ENCODE results near the gene EFCAB11. TPM values are rescaled to one million over a fixed set of nuclear protein-coding genes. Genes with fewer than 3 reads are reported as not detected.

Gene EFCAB11
- total RNA-seq, 1 donor from 2014 or later: 7.5 TPM

DNA sequence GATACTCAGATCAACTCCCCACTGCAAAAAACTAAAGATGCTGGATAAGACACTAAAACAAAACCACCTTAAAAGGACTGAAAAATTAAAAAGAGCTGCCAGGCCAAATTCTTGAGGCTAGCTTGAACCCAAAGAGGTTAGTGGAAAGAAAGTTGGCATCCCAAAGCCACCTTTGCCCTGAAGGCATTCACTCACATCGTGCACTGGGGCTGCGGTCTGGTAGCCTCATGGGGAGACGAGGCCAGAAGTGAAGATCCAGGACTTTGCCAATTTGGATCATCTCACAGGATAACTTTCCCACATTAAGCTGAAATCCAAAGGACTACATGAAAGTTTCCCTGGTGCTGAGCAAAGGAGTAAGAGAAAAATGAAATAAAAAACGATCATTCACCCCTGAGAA lies 63.9 kb downstream of the EFCAB11 start:
- no peak for FAIRE-seq
- no peak overlapping the region for H2AFZ ChIP-seq (ENCODE audit: low read depth, low read length)
- H3K27me3 ChIP-seq (ENCODE audit: insufficient read depth, low read length): no peaks in the 10 kb centered on the region
- H3K27ac ChIP-seq (ENCODE audit: low read depth, low read length): no peak overlapping the region
- H3K9me3 ChIP-seq (ENCODE audit: insufficient read depth, low read depth, low read length): no peaks in the 10 kb centered on the region
- H3K79me2 ChIP-seq (ENCODE audit: insufficient read depth, low read length): no peaks in the 10 kb centered on the region
- H3K4me2 ChIP-seq (ENCODE audit: low read length): no peak overlapping the region
- H3K36me3 ChIP-seq (ENCODE audit: insufficient read depth, low read length): no peaks in the 10 kb centered on the region
- peaks cover 1% of the 10 kb centered on the region for H3K9me3 Mint-ChIP-seq (ENCODE audit: unreplicated experiment)
- TF ChIP-seq EZH2 (IDR thresholded peaks at IDR 0.05; ENCODE audit: insufficient read depth, low read length): no peak
- TF ChIP-seq, protein P1, sequence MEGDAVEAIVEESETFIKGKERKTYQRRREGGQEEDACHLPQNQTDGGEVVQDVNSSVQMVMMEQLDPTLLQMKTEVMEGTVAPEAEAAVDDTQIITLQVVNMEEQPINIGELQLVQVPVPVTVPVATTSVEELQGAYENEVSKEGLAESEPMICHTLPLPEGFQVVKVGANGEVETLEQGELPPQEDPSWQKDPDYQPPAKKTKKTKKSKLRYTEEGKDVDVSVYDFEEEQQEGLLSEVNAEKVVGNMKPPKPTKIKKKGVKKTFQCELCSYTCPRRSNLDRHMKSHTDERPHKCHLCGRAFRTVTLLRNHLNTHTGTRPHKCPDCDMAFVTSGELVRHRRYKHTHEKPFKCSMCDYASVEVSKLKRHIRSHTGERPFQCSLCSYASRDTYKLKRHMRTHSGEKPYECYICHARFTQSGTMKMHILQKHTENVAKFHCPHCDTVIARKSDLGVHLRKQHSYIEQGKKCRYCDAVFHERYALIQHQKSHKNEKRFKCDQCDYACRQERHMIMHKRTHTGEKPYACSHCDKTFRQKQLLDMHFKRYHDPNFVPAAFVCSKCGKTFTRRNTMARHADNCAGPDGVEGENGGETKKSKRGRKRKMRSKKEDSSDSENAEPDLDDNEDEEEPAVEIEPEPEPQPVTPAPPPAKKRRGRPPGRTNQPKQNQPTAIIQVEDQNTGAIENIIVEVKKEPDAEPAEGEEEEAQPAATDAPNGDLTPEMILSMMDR (IDR thresholded peaks at IDR 0.05; ENCODE audit: insufficient read depth, low read depth, low read length): no peak
- no peak overlapping the region for H3K4me3 Mint-ChIP-seq (ENCODE audit: unreplicated experiment)
- no peaks in the 10 kb centered on the region for H3K4me1 ChIP-seq (ENCODE audit: insufficient read depth, low read length)
- H3K36me3 Mint-ChIP-seq (ENCODE audit: low read depth, unreplicated experiment): peaks cover 4% of the 10 kb centered on the region
- no peaks in the 10 kb centered on the region for H4K20me1 ChIP-seq (ENCODE audit: insufficient read depth, low read length)
- no peak overlapping the region for H3K4me3 ChIP-seq (ENCODE audit: insufficient read depth, low read depth, low read length)
- no peak overlapping the region for H3K27ac Mint-ChIP-seq (ENCODE audit: unreplicated experiment)
- H3K4me1 Mint-ChIP-seq (ENCODE audit: low read depth, unreplicated experiment): no peaks in the 10 kb centered on the region
- no peaks in the 10 kb centered on the region for H3K27me3 Mint-ChIP-seq (ENCODE audit: low read depth, unreplicated experiment)
- H3K9ac ChIP-seq (ENCODE audit: low read length): no peak overlapping the region
- DNase-seq (ENCODE audit: low read depth): no peak

DNA sequence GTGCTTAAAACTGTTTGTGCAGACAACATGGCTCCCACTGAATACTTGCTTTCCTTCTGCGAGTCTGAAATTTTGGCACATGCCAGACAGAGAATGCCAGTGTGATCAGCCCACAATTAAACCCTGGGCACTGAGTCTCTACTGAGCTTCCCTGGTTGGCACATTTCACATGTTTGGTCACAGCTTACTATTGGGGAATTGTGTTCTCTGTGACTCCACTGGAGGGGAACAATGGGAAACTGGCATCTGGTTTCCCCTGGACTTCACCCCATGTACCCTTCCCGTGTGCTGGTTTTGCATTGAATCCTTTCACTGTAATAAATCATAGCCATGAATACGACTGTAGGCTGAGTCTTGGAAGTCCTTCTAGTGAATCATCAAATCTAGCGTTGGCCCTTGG lies 64.9 kb downstream of the EFCAB11 start:
- no peaks in the 10 kb centered on the region for H3K79me2 ChIP-seq (ENCODE audit: insufficient read depth, low read length)
- H3K4me1 Mint-ChIP-seq (ENCODE audit: low read depth, unreplicated experiment): no peaks in the 10 kb centered on the region
- no peaks in the 10 kb centered on the region for H3K36me3 ChIP-seq (ENCODE audit: insufficient read depth, low read length)
- no peak overlapping the region for H3K4me3 Mint-ChIP-seq (ENCODE audit: unreplicated experiment)
- peaks cover 3% of the 10 kb centered on the region for H3K9me3 Mint-ChIP-seq (ENCODE audit: unreplicated experiment)
- TF ChIP-seq, protein P1 (IDR thresholded peaks at IDR 0.05; ENCODE audit: insufficient read depth, low read depth, low read length): no peak
- no peak for TF ChIP-seq EZH2 (IDR thresholded peaks at IDR 0.05; ENCODE audit: insufficient read depth, low read length)
- no peak overlapping the region for H3K27ac ChIP-seq (ENCODE audit: low read depth, low read length)
- H3K27me3 Mint-ChIP-seq (ENCODE audit: low read depth, unreplicated experiment): no peaks in the 10 kb centered on the region
- no peak overlapping the region for H3K9ac ChIP-seq (ENCODE audit: low read length)
- H3K4me3 ChIP-seq (ENCODE audit: insufficient read depth, low read depth, low read length): no peak overlapping the region
- FAIRE-seq: no peak
- H3K4me1 ChIP-seq (ENCODE audit: insufficient read depth, low read length): no peaks in the 10 kb centered on the region
- no peaks in the 10 kb centered on the region for H3K27me3 ChIP-seq (ENCODE audit: insufficient read depth, low read length)
- H4K20me1 ChIP-seq (ENCODE audit: insufficient read depth, low read length): no peaks in the 10 kb centered on the region
- no peak overlapping the region for H2AFZ ChIP-seq (ENCODE audit: low read depth, low read length)
- DNase-seq (ENCODE audit: low read depth): no peak
- peaks cover 4% of the 10 kb centered on the region for H3K36me3 Mint-ChIP-seq (ENCODE audit: low read depth, unreplicated experiment)
- no peak overlapping the region for H3K27ac Mint-ChIP-seq (ENCODE audit: unreplicated experiment)
- H3K9me3 ChIP-seq (ENCODE audit: insufficient read depth, low read depth, low read length): no peaks in the 10 kb centered on the region
- no peak overlapping the region for H3K4me2 ChIP-seq (ENCODE audit: low read length)

DNA sequence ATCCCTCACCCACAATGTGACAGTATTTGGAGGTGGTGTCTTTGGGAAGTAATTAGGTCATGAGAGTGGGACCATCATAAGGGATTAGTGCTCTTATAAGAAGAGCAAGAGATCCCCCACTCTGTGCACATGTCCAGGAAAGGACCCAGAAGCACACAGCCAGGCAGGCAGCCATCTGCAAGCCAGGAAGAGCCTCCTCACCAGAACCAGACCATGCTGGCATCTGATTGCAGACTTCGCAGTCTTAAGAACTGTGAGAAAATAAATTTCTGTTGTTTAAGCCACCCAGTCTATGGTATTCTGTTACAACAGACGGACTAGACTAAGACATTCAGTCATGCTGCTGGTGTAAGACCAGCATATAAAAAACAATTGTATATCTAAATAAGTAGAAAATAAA lies 69.8 kb downstream of the EFCAB11 start:
- FAIRE-seq: no peak

More for the DNA sequence above, 69.8 kb downstream of the EFCAB11 start:
- Mint-ChIP-seq H3K4me1 (ENCODE audit: low read depth, unreplicated experiment) (no peaks in the 10 kb centered on the region), H3K36me3 (ENCODE audit: low read depth, unreplicated experiment) (no peaks in the 10 kb centered on the region), H3K27me3 (ENCODE audit: low read depth, unreplicated experiment) (no peaks in the 10 kb centered on the region), H3K4me3 (ENCODE audit: unreplicated experiment) (no peak overlapping the region), H3K9me3 (ENCODE audit: unreplicated experiment) (peaks cover 2% of the 10 kb centered on the region), H3K27ac (ENCODE audit: unreplicated experiment) (no peak overlapping the region)
- Histone ChIP-seq H3K9ac (ENCODE audit: low read length) (no peak overlapping the region), H4K20me1 (ENCODE audit: insufficient read depth, low read length) (no peaks in the 10 kb centered on the region), H3K27ac (ENCODE audit: low read depth, low read length) (no peak overlapping the region), H3K36me3 (ENCODE audit: insufficient read depth, low read length) (no peaks in the 10 kb centered on the region), H2AFZ (ENCODE audit: low read depth, low read length) (no peak overlapping the region), H3K9me3 (ENCODE audit: insufficient read depth, low read depth, low read length) (no peaks in the 10 kb centered on the region), H3K4me2 (ENCODE audit: low read length) (no peak overlapping the region), H3K4me1 (ENCODE audit: insufficient read depth, low read length) (no peaks in the 10 kb centered on the region), H3K4me3 (ENCODE audit: insufficient read depth, low read depth, low read length) (no peak overlapping the region), H3K79me2 (ENCODE audit: insufficient read depth, low read length) (no peaks in the 10 kb centered on the region), H3K27me3 (ENCODE audit: insufficient read depth, low read length) (no peaks in the 10 kb centered on the region)
- no peak for DNase-seq (ENCODE audit: low read depth)
- TF ChIP-seq, protein P1 (IDR thresholded peaks at IDR 0.05; ENCODE audit: insufficient read depth, low read depth, low read length): no peak
- TF ChIP-seq EZH2 (IDR thresholded peaks at IDR 0.05; ENCODE audit: insufficient read depth, low read length): no peak
